ENCODE data around the gene SLC9A1.

DNA sequence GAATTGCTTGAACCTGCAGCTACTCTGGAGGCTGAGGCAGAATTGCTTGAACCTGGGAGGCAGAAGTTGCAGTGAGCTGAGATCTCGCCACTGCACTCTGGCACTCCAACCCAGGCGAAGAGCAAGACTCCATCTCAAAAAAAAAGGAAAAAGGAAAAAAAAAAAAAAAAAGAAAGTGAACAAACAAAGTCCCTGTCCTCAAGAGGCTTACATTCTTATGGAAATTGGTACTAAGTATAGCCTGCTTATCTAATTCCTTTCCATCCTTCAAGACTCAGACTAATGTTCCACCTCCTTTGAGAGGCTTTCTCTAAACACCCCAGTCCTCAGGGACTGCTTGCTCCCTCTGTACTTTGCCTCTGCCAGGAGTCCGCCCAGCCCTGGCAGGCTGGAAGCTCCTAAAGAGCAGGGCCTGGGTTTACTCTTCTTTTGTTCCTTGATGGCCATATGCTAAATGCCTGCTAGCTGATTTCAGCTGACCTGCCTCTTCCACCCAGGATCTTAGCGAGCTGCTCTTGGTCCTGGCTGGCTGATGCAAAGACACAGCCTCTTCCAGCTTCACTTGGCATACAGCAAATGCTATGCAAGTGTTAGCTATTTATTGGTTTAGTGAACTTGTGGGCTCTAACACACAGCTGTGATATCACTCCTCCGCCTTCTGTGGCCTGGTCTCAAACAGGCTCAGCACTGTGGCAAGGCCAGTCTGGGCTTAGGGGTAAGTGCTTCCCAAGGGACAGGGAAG, 9.8 kb downstream of the SLC9A1 start:
- no peak for TF ChIP-seq POLR2A (IDR thresholded peaks at IDR 0.05; ENCODE audit: borderline replicate concordance, extremely low read depth, insufficient read depth, insufficient read length)
- TF ChIP-seq, protein P1, sequence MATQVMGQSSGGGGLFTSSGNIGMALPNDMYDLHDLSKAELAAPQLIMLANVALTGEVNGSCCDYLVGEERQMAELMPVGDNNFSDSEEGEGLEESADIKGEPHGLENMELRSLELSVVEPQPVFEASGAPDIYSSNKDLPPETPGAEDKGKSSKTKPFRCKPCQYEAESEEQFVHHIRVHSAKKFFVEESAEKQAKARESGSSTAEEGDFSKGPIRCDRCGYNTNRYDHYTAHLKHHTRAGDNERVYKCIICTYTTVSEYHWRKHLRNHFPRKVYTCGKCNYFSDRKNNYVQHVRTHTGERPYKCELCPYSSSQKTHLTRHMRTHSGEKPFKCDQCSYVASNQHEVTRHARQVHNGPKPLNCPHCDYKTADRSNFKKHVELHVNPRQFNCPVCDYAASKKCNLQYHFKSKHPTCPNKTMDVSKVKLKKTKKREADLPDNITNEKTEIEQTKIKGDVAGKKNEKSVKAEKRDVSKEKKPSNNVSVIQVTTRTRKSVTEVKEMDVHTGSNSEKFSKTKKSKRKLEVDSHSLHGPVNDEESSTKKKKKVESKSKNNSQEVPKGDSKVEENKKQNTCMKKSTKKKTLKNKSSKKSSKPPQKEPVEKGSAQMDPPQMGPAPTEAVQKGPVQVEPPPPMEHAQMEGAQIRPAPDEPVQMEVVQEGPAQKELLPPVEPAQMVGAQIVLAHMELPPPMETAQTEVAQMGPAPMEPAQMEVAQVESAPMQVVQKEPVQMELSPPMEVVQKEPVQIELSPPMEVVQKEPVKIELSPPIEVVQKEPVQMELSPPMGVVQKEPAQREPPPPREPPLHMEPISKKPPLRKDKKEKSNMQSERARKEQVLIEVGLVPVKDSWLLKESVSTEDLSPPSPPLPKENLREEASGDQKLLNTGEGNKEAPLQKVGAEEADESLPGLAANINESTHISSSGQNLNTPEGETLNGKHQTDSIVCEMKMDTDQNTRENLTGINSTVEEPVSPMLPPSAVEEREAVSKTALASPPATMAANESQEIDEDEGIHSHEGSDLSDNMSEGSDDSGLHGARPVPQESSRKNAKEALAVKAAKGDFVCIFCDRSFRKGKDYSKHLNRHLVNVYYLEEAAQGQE (IDR thresholded peaks at IDR 0.05; ENCODE audit: low read depth): no peak
- TF ChIP-seq, protein P2, sequence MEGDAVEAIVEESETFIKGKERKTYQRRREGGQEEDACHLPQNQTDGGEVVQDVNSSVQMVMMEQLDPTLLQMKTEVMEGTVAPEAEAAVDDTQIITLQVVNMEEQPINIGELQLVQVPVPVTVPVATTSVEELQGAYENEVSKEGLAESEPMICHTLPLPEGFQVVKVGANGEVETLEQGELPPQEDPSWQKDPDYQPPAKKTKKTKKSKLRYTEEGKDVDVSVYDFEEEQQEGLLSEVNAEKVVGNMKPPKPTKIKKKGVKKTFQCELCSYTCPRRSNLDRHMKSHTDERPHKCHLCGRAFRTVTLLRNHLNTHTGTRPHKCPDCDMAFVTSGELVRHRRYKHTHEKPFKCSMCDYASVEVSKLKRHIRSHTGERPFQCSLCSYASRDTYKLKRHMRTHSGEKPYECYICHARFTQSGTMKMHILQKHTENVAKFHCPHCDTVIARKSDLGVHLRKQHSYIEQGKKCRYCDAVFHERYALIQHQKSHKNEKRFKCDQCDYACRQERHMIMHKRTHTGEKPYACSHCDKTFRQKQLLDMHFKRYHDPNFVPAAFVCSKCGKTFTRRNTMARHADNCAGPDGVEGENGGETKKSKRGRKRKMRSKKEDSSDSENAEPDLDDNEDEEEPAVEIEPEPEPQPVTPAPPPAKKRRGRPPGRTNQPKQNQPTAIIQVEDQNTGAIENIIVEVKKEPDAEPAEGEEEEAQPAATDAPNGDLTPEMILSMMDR (IDR thresholded peaks at IDR 0.05 in 2 of 3, conservative IDR thresholded peaks at IDR 0.05 in 1 of 3; ENCODE audit: borderline replicate concordance in 1 of 3, insufficient read depth in 1 of 3, low read depth in 2 of 3, low read length in 2 of 3): no peak
- no peak for TF ChIP-seq POLR2AphosphoS5 (IDR thresholded peaks at IDR 0.05; ENCODE audit: low read depth, low read length)
- no peak for TF ChIP-seq EZH2phosphoT487 (IDR thresholded peaks at IDR 0.05; ENCODE audit: borderline replicate concordance)
